MM.1S (cell line): ENCODE data around the gene ANTXR1.

ENCODE experiments used
- DNase-seq: peaks from one replicate; pipeline ENCODE4 v3.0.0-alpha.2; 2015
- H2AFZ ChIP-seq: fragments of 300-600 bp; sonication (generic); 2 replicates; pipeline ENCODE4 v1.6.0; 2016; ENCODE audit warnings: antibody characterized with exemption, low read length
- H3F3A ChIP-seq: fragments of 300-600 bp; sonication (generic); 2 replicates; pipeline ENCODE4 v1.6.1; 2016; ENCODE audit warnings: mild to moderate bottlenecking, antibody characterized with exemption, low read length, moderate library complexity, mixed read lengths; ENCODE audit not compliant: insufficient read depth
- H3K27ac ChIP-seq: fragments of 300-600 bp; sonication (generic); 2 replicates; pipeline ENCODE4 v1.5.1; 2016; ENCODE audit warnings: mild to moderate bottlenecking, low read length
- H3K27me3 ChIP-seq: fragments of 300-600 bp; sonication (generic); replicated peaks from 2 replicates; pipeline ENCODE4 v1.6.0; 2016; ENCODE audit warnings: low read length; ENCODE audit not compliant: insufficient read depth
- H3K36me3 ChIP-seq: fragments of 300-600 bp; sonication (generic); replicated peaks from 2 replicates; pipeline ENCODE4 v1.6.1; 2016; ENCODE audit warnings: mild to moderate bottlenecking, low read length, mixed read lengths; ENCODE audit not compliant: insufficient read depth
- H3K4me1 ChIP-seq: fragments of 300-600 bp; sonication (generic); 2 replicates; pipeline ENCODE4 v1.6.1; 2016; ENCODE audit warnings: low read length, mixed read lengths
- H3K4me2 ChIP-seq: fragments of 300-600 bp; sonication (generic); 2 replicates; pipeline ENCODE4 v1.6.0; 2016; ENCODE audit warnings: low read depth, low read length
- H3K4me3 ChIP-seq: fragments of 300-600 bp; sonication (generic); 2 replicates; pipeline ENCODE4 v1.5.1; 2016; ENCODE audit warnings: low read length, mixed read lengths
- H3K79me2 ChIP-seq: fragments of 300-600 bp; sonication (generic); 2 replicates; pipeline ENCODE4 v1.6.1; 2016; ENCODE audit warnings: mixed run types, low read length, mixed read lengths
- H3K9ac ChIP-seq: fragments of 300-600 bp; sonication (generic); 2 replicates; pipeline ENCODE4 v1.6.1; 2016; ENCODE audit warnings: low read length, mixed read lengths
- H3K9me2 ChIP-seq: fragments of 300-600 bp; sonication (generic); replicated peaks from 2 replicates; pipeline ENCODE4 v1.6.1; 2016; ENCODE audit warnings: mild to moderate bottlenecking, low read length, mixed read lengths; ENCODE audit not compliant: insufficient read depth
- H3K9me3 ChIP-seq: fragments of 300-600 bp; sonication (generic); replicated peaks from 2 replicates; pipeline ENCODE4 v1.6.1; 2016; ENCODE audit warnings: mild to moderate bottlenecking, low read length, mixed read lengths; ENCODE audit not compliant: insufficient read depth
- H4K20me1 ChIP-seq: fragments of 300-600 bp; sonication (generic); 2 replicates; pipeline ENCODE4 v1.6.1; 2016; ENCODE audit warnings: mild to moderate bottlenecking, low read length, moderate library complexity, mixed read lengths; ENCODE audit not compliant: insufficient read depth
- CTCF ChIP-seq: fragments of 300-600 bp; sonication (generic); IDR thresholded peaks from 2 replicates; pipeline ENCODE4 v1.5.1; 2016; ENCODE audit warnings: antibody characterized with exemption, low read length, mixed read lengths
- EZH2 ChIP-seq: fragments of 300-600 bp; sonication (generic); optimal IDR thresholded peaks from 2 replicates; pipeline ENCODE3; 2017; ENCODE audit warnings: low read depth, mild to moderate bottlenecking, antibody characterized with exemption, low read length, mixed read lengths
- EZH2phosphoT487 ChIP-seq: fragments of 300-600 bp; sonication (generic); IDR thresholded peaks from 2 replicates; pipeline ENCODE4 v1.6.1; 2018; ENCODE audit warnings: antibody characterized with exemption, low read length

Gene ANTXR1

GRCh38 chr2:68992933-68993332 lies 20.0 kb upstream of the ANTXR1 start:
- Histone ChIP-seq H3K36me3 (no peaks in the 10 kb centered on the region), H3K27me3 (no peaks in the 10 kb centered on the region), H2AFZ (no peak overlapping the region), H3K4me3 (no peak overlapping the region), H3K9me3 (no peaks in the 10 kb centered on the region), H3K9me2 (no peaks in the 10 kb centered on the region), H3K4me2 (no peak overlapping the region), H4K20me1 (no peaks in the 10 kb centered on the region), H3F3A (no peaks in the 10 kb centered on the region), H3K79me2 (no peaks in the 10 kb centered on the region), H3K9ac (no peak overlapping the region), H3K27ac (no peak overlapping the region), H3K4me1 (no peaks in the 10 kb centered on the region)
- TF ChIP-seq EZH2phosphoT487, result no peak
- TF ChIP-seq EZH2, result no peak
- no peak for TF ChIP-seq CTCF
- DNase-seq, result no peak

DNA sequence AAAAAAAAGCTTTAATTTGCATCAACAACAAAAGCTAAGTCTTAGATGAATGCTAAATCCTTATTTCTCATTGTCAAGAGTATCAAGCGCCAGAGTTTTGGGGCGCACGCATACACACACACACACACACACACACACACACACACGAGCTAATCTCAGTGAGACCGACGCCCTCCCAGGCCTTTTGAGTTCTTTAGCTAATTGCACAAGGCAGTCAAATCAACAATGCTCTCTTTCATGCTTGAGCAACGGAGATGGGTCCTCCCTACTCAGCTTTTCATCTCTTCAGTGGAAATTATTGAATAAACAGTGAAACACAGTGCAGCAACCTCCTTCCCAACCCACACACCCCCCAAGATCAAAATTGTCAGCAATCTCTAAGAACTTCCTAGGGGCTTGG lies 19.3 kb upstream of the ANTXR1 start:
- no peak overlapping the region for H3K9ac ChIP-seq
- H3K79me2 ChIP-seq, result no peaks in the 10 kb centered on the region
- no peak overlapping the region for H2AFZ ChIP-seq
- no peak for TF ChIP-seq EZH2phosphoT487
- no peak for TF ChIP-seq CTCF
- TF ChIP-seq EZH2, result no peak
- H3K27ac ChIP-seq, result no peak overlapping the region
- no peak overlapping the region for H3K4me3 ChIP-seq
- DNase-seq, result no peak
- H3K4me2 ChIP-seq, result no peak overlapping the region
- no peaks in the 10 kb centered on the region for H3K27me3 ChIP-seq
- H3F3A ChIP-seq, result no peaks in the 10 kb centered on the region
- H3K9me2 ChIP-seq, result no peaks in the 10 kb centered on the region
- H3K9me3 ChIP-seq, result no peaks in the 10 kb centered on the region
- H3K4me1 ChIP-seq, result no peaks in the 10 kb centered on the region
- H3K36me3 ChIP-seq, result no peaks in the 10 kb centered on the region
- no peaks in the 10 kb centered on the region for H4K20me1 ChIP-seq

- no peak overlapping the region for H3K4me2 ChIP-seq
- H3K36me3 ChIP-seq, result no peaks in the 10 kb centered on the region
- no peaks in the 10 kb centered on the region for H3K9me2 ChIP-seq
- H2AFZ ChIP-seq, result no peak overlapping the region
- TF ChIP-seq EZH2 (no peak), EZH2phosphoT487 (no peak), CTCF (no peak)
- no peaks in the 10 kb centered on the region for H3K4me1 ChIP-seq
- no peaks in the 10 kb centered on the region for H3F3A ChIP-seq
- no peaks in the 10 kb centered on the region for H4K20me1 ChIP-seq
- no peak overlapping the region for H3K4me3 ChIP-seq
- no peak overlapping the region for H3K27ac ChIP-seq
- no peaks in the 10 kb centered on the region for H3K9me3 ChIP-seq
- H3K27me3 ChIP-seq, result no peaks in the 10 kb centered on the region
- no peak for DNase-seq
- no peaks in the 10 kb centered on the region for H3K79me2 ChIP-seq
- no peak overlapping the region for H3K9ac ChIP-seq
These were observed 18.1 kb upstream of the ANTXR1 start for GRCh38 chr2:68994864-68995263.
